GM18505 (cell line): ENCODE measurements around the gene MYO18A.
"Not testable (repeated sequence)": the region's sequence is repeated elsewhere in the genome, so short reads cannot be mapped to it uniquely, and the experiment has no call there.

Experiments used
- ATAC-seq: cut with Tn5 transposase; IDR thresholded peaks from one replicate; pipeline ENCODE4 v1.9.1; 2021; ENCODE audit not compliant: unreplicated experiment
- POLR2A ChIP-seq: IDR thresholded peaks from 4 replicates; pipeline ENCODE4 v1.6.1; 2011; ENCODE audit warnings: borderline replicate concordance; ENCODE audit not compliant: insufficient read depth, insufficient read length; ENCODE audit errors: extremely low read depth

Gene MYO18A, protein sequence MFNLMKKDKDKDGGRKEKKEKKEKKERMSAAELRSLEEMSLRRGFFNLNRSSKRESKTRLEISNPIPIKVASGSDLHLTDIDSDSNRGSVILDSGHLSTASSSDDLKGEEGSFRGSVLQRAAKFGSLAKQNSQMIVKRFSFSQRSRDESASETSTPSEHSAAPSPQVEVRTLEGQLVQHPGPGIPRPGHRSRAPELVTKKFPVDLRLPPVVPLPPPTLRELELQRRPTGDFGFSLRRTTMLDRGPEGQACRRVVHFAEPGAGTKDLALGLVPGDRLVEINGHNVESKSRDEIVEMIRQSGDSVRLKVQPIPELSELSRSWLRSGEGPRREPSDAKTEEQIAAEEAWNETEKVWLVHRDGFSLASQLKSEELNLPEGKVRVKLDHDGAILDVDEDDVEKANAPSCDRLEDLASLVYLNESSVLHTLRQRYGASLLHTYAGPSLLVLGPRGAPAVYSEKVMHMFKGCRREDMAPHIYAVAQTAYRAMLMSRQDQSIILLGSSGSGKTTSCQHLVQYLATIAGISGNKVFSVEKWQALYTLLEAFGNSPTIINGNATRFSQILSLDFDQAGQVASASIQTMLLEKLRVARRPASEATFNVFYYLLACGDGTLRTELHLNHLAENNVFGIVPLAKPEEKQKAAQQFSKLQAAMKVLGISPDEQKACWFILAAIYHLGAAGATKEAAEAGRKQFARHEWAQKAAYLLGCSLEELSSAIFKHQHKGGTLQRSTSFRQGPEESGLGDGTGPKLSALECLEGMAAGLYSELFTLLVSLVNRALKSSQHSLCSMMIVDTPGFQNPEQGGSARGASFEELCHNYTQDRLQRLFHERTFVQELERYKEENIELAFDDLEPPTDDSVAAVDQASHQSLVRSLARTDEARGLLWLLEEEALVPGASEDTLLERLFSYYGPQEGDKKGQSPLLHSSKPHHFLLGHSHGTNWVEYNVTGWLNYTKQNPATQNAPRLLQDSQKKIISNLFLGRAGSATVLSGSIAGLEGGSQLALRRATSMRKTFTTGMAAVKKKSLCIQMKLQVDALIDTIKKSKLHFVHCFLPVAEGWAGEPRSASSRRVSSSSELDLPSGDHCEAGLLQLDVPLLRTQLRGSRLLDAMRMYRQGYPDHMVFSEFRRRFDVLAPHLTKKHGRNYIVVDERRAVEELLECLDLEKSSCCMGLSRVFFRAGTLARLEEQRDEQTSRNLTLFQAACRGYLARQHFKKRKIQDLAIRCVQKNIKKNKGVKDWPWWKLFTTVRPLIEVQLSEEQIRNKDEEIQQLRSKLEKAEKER (N-terminal part only)

DNA sequence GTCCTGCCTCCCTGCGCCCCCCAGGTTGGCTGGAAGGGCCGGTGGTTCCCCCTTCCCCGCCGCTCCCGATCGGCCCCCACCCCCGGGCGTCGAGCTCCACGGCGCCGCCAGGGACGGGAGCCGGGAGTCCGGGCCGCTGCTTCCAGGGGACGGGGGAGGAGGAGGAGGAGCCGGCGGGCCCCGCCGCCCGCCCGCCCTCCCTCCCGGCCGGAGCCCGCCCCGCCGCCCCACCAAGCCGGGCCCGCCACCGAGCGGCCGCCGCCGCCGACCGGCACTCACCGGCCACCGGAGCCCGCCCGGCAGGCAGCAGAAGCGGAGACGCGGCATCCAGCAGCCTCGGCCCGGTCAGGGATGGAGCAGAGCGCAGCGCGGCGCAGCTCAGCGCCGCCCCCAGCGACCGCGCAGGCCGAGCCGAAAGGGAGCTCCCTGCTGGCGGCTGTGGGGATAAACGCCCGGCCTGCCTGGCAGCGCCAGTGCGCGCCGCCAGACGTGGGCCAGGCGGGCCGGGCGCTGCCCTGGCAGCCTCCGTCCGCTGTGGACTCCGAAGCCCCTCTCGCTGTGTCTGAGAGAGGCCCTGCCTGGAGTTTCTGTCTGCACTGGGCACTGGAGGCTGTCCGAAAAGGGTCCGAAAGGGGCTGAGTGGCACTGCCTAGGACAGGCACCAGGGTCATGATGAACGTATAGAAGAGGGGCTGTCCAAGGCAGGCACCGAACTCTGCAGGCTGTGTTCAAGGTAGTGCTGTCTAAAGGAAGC, at the start of gene MYO18A:
MYO18A (minus strand) TSS at position 365 of the 754 bp plus-strand sequence. CDS start 13,458 bp downstream, outside the sequence.
- peak; percentile 35 for TF ChIP-seq POLR2A
- peak; percentile 77 for ATAC-seq

DNA sequence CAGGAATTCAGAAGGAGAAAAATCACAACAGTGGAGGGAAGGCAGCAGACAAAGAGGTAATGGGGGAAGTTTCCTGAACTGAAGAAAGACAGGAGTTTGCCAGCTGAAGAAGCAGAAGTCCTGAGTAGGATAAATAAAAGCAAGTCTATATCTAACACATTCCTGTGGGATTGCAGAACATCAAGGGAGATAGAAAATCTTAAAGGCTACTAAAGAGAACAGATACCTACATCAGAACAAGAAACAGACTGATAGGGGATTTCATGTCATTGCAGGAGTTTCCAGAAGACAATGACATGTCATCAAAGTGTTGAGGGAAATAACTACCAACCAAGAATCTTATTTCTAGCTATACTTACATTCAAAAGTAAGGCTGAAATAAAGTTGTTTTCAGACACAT, 45.2 kb upstream of the MYO18A start:
- no peak for TF ChIP-seq POLR2A
- no peak for ATAC-seq

DNA sequence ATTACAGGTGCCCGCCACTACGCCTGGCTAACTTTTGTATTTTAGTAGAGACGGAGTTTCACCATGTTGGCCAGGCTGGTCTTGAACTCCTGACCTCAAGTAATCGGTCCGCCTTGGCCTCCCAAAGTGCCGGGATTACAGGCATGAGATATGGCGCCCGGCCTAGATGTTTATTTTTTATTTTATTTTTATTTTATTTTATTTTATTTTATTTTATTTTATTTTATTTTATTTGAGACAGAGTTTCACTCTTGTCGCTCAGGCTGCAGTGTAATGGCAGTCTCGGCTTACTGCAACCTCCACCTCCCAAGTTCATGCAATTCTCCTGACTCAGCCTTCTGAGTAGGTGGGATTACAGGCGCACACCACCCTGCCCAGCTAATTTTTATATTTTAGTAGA, 41.1 kb upstream of the MYO18A start:
- not testable (repeated sequence) for ATAC-seq

DNA sequence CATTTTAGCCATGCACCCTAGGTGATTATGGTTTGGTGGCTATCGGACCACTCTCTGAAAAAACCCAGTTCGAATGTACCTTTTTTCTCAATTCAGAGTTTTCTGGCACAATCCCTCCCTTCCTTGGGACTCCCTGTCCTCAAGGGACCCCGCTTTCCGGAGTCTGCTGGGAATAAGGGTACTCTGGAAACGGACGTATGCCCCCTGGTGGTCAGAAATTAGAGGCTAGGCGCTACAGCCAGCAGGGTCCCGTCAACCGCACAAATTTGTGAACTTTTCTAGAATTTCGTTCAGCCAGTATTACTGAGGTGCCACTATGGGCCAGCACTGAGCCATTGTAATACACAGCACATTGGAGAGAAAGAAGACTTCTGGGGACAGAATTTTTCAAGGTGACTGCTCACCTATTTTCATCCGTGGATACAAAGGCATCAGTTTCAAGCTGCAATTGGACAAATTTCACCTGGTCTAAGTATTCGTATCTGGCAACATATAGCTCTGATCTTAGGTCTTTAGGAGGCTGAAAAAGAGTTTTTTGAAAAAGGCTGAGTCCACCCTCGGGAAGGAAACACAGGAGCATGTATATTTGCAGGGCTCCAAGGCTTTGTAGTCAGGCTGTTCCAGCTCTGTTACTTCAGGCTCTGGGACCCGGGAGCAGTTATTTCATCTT, 39.3 kb upstream of the MYO18A start:
- no peak for ATAC-seq
- no peak for TF ChIP-seq POLR2A

DNA sequence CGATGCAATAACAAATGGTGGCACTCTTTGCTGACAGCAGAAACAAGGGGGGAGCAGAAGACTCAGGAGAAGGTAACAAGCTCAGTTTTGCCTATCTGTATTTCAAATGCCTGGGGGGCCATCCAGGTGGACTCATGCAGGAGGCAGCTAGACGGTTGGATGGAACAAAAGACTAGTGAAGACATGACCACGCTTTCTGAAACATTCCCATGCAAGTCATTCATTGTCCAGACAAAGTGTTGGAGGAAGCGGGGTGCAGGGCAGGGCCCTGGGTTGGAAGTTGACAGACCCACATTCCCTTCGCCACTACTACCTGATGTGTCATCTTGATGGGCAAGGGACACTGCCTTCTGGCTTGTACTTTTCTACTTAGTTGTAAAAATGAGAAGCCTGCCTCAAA, 36.7 kb upstream of the MYO18A start:
- no peak for TF ChIP-seq POLR2A
- ATAC-seq, result no peak

DNA sequence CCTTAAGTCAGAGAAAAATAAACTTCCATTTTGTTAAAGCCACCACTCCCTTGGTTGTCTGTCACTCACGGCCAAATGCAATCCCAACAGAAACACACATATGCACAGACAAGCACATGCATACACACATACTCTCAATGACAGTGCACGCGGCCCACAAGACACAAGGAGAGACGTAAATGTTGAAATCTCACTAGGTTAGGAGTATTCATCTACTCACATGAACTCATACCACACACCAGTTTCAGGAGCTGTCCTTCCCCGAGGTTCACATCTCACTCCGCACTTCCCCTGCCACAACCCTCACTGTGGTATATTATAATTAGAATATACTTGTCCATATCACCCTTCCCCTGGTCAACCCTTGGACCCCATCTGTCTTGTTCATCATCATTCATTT, 36.0 kb upstream of the MYO18A start:
- no peak for ATAC-seq
- TF ChIP-seq POLR2A, result no peak

DNA sequence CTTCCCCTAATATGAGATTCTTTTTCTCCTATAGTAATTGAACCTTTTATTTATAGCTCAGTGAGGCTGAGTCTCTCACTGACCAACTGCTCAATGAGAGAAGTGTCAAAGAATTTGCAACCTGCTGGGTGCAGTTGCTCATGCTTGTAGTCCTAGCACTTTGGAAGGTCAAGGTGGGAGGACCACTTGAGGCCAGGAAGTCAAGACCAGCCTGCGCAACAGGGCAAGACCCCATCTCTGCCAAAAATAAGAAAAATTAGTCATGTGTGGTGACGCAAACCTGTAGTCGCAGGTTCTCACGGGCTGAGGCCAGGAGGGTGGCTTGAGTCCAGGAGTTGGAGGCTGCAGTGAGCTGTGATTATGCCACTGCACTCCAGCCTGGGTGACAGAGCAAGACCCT, 35.5 kb upstream of the MYO18A start:
- no peak for TF ChIP-seq POLR2A
- no peak for ATAC-seq

DNA sequence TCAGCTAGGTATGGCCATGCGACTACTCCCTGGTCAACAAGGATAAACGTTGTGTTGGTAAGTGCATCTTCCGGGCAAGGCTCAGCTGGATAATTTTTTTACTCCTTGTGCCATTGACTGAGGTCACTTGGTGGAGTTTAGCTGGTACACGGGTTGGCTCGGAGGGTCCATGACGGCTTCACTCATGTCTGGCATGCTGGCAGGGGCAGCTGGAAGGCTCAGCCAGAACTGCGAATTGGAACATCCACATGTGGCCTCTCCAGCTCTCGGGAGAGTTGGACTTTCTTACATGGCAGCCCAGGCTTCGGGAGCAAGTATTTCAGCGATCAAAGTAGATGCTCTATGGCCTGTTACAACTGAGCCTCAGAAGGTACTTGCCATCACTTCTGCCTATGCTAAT, 35.0 kb upstream of the MYO18A start:
- TF ChIP-seq POLR2A, result no peak
- no peak for ATAC-seq

DNA sequence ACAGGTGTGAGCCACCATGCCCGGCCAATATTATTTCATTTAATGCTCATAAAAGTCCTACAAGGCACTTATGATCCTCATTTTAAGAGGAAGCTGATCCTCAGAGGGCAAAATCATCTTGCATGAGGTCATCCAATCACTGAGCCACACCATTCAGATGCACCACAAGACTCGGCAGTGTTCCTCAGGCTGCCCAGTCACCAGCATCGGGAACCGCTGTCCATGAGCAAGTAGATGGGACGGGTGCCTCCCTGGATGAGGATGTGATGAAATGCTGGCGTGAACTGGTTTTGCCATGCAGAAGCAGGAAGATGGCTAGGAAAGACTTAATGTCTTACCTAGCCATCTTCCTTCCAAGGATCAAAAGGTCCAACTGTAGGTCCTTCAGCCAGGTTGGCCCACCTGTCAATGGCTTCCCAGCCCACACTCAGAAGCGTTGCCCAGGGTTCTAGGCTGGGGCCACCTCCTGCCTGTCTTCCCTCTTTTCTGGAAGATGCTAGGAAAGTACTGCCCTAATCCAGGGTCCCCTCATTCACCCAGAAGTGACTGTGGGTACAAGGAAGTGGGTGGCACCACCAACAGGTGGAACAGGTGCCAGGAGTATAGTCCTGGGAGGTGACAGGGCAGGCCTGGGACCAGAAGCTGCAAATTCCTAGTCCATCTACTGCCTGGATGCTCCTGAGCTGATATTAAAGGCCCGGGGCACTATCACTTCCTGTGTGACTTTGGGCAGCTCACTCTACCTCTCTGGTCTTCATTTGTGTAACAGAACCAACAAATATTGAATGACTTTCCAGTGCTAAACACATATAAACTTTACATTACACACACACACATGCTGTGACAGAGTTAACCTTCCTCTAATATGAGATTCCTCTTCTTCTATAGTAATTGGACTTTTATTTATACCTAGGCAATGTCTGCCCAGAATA, 34.3 kb upstream of the MYO18A start:
- no peak for TF ChIP-seq POLR2A
- ATAC-seq, result no peak

DNA sequence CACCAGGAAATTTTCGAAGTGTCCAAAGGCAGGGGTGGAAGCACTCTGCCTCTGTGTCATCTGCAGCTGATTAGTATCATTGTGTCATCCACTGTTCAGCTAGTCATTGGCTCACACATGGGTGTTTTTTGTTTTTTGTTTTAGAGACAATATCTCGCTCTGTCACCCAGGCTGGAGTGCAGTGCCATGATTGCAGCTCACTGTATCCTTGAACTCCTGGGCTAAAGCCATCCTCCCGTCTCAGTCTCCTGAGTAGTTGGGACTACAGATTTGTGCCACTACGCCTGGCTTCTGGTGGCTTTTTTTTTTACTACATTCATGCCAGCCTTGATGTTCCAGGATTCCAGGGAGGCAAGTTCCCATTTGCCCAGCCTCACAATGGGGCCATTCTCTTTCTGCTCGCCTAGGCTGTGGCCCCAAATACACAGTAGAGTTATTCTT, 32.5 kb upstream of the MYO18A start:
- no peak for ATAC-seq
- TF ChIP-seq POLR2A, result no peak

DNA sequence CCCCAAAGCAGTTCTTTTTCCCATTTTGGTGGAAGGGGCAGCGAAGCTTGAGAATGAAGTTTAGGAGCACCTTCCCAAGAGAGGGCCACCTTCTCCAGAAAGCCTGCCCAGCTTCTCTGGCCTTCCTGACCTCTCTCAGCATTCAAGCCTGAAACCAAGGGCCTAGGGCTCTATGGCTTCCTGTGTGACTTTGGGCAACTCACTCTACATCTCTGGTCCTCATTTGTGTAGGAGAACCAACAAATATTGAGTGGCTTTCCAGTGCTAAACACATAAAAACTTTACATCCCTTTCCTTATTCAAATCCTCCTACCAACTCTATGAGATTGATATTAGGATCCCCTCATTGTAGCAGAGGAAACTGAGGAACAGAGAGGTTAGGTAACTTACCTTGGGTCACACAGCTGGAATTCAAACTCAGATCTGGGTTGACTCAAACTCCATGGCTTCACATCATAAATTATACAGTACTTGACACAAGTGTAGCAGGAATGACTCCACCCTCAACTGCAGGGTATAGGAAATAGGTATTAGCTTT, 32.0 kb upstream of the MYO18A start:
- no peak for TF ChIP-seq POLR2A
- no peak for ATAC-seq
